GM23338 (cell line): ENCODE data around the gene MOSPD2. TPM values are rescaled to one million over a fixed set of nuclear protein-coding genes. Genes with fewer than 3 reads are reported as not detected.

Experiments
- ATAC-seq: fragments of 200-7000 bp; cut with Tn5 transposase; 3 replicates; pipeline ENCODE4 v1.9.1; 2020
- DNase-seq: peaks from one replicate; pipeline ENCODE4 v3.0.0-alpha.2; 2015; ENCODE audit warnings: low spot score
- H2AFZ ChIP-seq: fragments of 200-600 bp; sonication (generic); 2 replicates; pipeline ENCODE4 v1.8.0; 2016; ENCODE audit warnings: antibody characterized with exemption, mild to moderate bottlenecking, moderate library complexity
- H3F3A ChIP-seq: fragments of 200-600 bp; sonication (generic); replicated peaks from 2 replicates; pipeline ENCODE4 v1.8.0; 2017; ENCODE audit warnings: antibody characterized with exemption, mixed run types, low read depth
- H3K27ac ChIP-seq: fragments of 200-600 bp; sonication (generic); 2 replicates; pipeline ENCODE4 v1.6.1; 2016; ENCODE audit warnings: low read depth
- H3K27me3 ChIP-seq: fragments of 200-600 bp; sonication (generic); 2 replicates; pipeline ENCODE4 v1.8.0; 2016; ENCODE audit warnings: mild to moderate bottlenecking, mixed run types, moderate library complexity; ENCODE audit not compliant: insufficient read depth
- H3K36me3 ChIP-seq: fragments of 200-600 bp; sonication (generic); 2 replicates; pipeline ENCODE4 v1.8.0; 2016; ENCODE audit warnings: mild to moderate bottlenecking; ENCODE audit not compliant: insufficient read depth
- H3K4me1 ChIP-seq: fragments of 200-600 bp; sonication (generic); 2 replicates; pipeline ENCODE4 v1.8.0; 2016; ENCODE audit warnings: mild to moderate bottlenecking, moderate library complexity; ENCODE audit not compliant: insufficient read depth
- H3K4me2 ChIP-seq: fragments of 200-600 bp; sonication (generic); 2 replicates; pipeline ENCODE4 v1.7.1; 2017; ENCODE audit warnings: mixed run types
- H3K4me3 ChIP-seq: fragments of 200-600 bp; sonication (generic); 2 replicates; pipeline ENCODE4 v1.6.1; 2016; ENCODE audit warnings: mixed run types
- H3K79me2 ChIP-seq: fragments of 200-600 bp; sonication (generic); replicated peaks from 2 replicates; pipeline ENCODE4 v1.8.0; 2017; ENCODE audit warnings: mild to moderate bottlenecking; ENCODE audit not compliant: insufficient read depth
- H3K9me2 ChIP-seq: fragments of 200-600 bp; sonication (generic); 2 replicates; pipeline ENCODE4 v1.8.0; 2017; ENCODE audit not compliant: insufficient read depth
- H4K20me1 ChIP-seq: fragments of 200-600 bp; sonication (generic); replicated peaks from 2 replicates; pipeline ENCODE4 v1.8.0; 2017; ENCODE audit warnings: mild to moderate bottlenecking; ENCODE audit not compliant: insufficient read depth
- H3K27ac Mint-ChIP-seq: 2 replicates; pipeline ENCODE4 v1.8.0; 2020; ENCODE audit warnings: inconsistent platforms, mild to moderate bottlenecking, moderate library complexity, mixed read lengths
- H3K27me3 Mint-ChIP-seq: 3 replicates; pipeline ENCODE4 v1.8.0; 2022; ENCODE audit warnings: low read depth, mild to moderate bottlenecking, moderate library complexity, mixed read lengths, inconsistent platforms; ENCODE audit not compliant: insufficient read depth, poor library complexity
- H3K36me3 Mint-ChIP-seq: 3 replicates; pipeline ENCODE4 v1.8.0; 2021; ENCODE audit warnings: low read depth, mild to moderate bottlenecking, inconsistent platforms, moderate library complexity, mixed read lengths
- H3K4me1 Mint-ChIP-seq: 3 replicates; pipeline ENCODE4 v1.8.0; 2020; ENCODE audit warnings: mild to moderate bottlenecking, inconsistent platforms, mixed read lengths
- H3K4me3 Mint-ChIP-seq: 3 replicates; pipeline ENCODE4 v1.8.0; 2021; ENCODE audit warnings: moderate library complexity, mild to moderate bottlenecking, inconsistent platforms, mixed read lengths
- H3K9me3 Mint-ChIP-seq: 3 replicates; pipeline ENCODE4 v1.8.0; 2020; ENCODE audit warnings: moderate library complexity, mild to moderate bottlenecking, inconsistent platforms, mixed read lengths
- EZH2phosphoT487 ChIP-seq: fragments of 200-600 bp; sonication (generic); IDR thresholded peaks from one replicate; pipeline ENCODE4 v1.8.1; 2018; ENCODE audit warnings: antibody characterized with exemption; ENCODE audit not compliant: unreplicated experiment
- JUNB ChIP-seq: IDR thresholded peaks from one replicate; pipeline ENCODE4 v1.6.1; 2016; ENCODE audit warnings: antibody characterized with exemption; ENCODE audit not compliant: unreplicated experiment
- NANOG ChIP-seq: IDR thresholded peaks from 2 replicates; pipeline ENCODE4 v1.6.1; 2016; ENCODE audit warnings: antibody characterized with exemption, borderline replicate concordance
- POLR2AphosphoS5 ChIP-seq: IDR thresholded peaks from 2 replicates; pipeline ENCODE4 v1.6.1; 2016; ENCODE audit warnings: antibody characterized with exemption, low read depth
- polyA plus RNA-seq: library from polyadenylated mRNA; unstranded; fragments of >200 nt; fragmentation: Nextera tagmentation; extraction: Ambion mirVana; gene quantifications from 2 replicates; pipeline ENCODE4 v1.2.1, GENCODE V29; 2016
- total RNA-seq: library from RNA; depleted of rRNA; stranded (reverse); fragments of >200 nt; shearing (Covaris generic); gene quantifications from 2 replicates; pipeline ENCODE4 v1.2.3, GENCODE V29; 2014
- TF ChIP-seq, protein P1 (sequence below): fragments of 250-450 bp; sonication (Bioruptor Pico); IDR thresholded peaks from 2 replicates; pipeline ENCODE4 v1.5.0; 2020; ENCODE audit warnings: mild to moderate bottlenecking, moderate library complexity

The MOSPD2 gene
- total and polyA plus RNA-seq, 2 experiments from 2014 or later = 8.5 to 13.9 TPM

DNA sequence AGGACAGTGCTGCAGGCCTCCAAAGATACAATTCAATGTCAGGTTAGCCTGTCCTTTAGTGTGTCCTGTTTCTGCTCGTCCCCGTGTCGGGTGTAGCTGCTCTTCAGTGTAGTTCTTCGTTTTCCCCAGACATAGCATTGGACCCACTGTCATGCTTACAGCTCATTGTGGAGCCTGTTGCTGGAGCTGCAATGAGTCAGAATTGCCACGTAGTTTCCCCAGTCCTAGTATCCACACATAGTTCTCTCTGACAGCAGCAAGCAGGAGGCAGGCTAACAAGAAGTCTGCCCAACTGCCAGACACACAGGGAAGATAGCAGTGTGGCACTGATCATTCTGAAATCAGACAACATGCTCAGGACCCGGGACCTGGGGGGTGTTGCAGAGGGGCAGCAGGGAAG lies 49.2 kb downstream of the MOSPD2 start:
- Mint-ChIP-seq H3K4me1 (0 out of 3 replicates have a peak, but pooled peaks cover 2% of the 10 kb centered on the region), H3K4me3 (no peak overlapping the region), H3K36me3 (peaks cover 8% of the 10 kb centered on the region), H3K27ac (no peak overlapping the region), H3K27me3 (no peaks in the 10 kb centered on the region), H3K9me3 (no peaks in the 10 kb centered on the region)
- Histone ChIP-seq H3K4me2 (no peak overlapping the region), H3K4me3 (no peak overlapping the region), H3F3A (no peaks in the 10 kb centered on the region), H4K20me1 (no peaks in the 10 kb centered on the region), H3K27me3 (no peaks in the 10 kb centered on the region), H3K4me1 (no peaks in the 10 kb centered on the region), H3K27ac (no peak overlapping the region), H3K79me2 (no peaks in the 10 kb centered on the region), H3K9me2 (no peaks in the 10 kb centered on the region), H3K36me3 (no peaks in the 10 kb centered on the region), H2AFZ (no peak overlapping the region)
- TF ChIP-seq, protein P1, sequence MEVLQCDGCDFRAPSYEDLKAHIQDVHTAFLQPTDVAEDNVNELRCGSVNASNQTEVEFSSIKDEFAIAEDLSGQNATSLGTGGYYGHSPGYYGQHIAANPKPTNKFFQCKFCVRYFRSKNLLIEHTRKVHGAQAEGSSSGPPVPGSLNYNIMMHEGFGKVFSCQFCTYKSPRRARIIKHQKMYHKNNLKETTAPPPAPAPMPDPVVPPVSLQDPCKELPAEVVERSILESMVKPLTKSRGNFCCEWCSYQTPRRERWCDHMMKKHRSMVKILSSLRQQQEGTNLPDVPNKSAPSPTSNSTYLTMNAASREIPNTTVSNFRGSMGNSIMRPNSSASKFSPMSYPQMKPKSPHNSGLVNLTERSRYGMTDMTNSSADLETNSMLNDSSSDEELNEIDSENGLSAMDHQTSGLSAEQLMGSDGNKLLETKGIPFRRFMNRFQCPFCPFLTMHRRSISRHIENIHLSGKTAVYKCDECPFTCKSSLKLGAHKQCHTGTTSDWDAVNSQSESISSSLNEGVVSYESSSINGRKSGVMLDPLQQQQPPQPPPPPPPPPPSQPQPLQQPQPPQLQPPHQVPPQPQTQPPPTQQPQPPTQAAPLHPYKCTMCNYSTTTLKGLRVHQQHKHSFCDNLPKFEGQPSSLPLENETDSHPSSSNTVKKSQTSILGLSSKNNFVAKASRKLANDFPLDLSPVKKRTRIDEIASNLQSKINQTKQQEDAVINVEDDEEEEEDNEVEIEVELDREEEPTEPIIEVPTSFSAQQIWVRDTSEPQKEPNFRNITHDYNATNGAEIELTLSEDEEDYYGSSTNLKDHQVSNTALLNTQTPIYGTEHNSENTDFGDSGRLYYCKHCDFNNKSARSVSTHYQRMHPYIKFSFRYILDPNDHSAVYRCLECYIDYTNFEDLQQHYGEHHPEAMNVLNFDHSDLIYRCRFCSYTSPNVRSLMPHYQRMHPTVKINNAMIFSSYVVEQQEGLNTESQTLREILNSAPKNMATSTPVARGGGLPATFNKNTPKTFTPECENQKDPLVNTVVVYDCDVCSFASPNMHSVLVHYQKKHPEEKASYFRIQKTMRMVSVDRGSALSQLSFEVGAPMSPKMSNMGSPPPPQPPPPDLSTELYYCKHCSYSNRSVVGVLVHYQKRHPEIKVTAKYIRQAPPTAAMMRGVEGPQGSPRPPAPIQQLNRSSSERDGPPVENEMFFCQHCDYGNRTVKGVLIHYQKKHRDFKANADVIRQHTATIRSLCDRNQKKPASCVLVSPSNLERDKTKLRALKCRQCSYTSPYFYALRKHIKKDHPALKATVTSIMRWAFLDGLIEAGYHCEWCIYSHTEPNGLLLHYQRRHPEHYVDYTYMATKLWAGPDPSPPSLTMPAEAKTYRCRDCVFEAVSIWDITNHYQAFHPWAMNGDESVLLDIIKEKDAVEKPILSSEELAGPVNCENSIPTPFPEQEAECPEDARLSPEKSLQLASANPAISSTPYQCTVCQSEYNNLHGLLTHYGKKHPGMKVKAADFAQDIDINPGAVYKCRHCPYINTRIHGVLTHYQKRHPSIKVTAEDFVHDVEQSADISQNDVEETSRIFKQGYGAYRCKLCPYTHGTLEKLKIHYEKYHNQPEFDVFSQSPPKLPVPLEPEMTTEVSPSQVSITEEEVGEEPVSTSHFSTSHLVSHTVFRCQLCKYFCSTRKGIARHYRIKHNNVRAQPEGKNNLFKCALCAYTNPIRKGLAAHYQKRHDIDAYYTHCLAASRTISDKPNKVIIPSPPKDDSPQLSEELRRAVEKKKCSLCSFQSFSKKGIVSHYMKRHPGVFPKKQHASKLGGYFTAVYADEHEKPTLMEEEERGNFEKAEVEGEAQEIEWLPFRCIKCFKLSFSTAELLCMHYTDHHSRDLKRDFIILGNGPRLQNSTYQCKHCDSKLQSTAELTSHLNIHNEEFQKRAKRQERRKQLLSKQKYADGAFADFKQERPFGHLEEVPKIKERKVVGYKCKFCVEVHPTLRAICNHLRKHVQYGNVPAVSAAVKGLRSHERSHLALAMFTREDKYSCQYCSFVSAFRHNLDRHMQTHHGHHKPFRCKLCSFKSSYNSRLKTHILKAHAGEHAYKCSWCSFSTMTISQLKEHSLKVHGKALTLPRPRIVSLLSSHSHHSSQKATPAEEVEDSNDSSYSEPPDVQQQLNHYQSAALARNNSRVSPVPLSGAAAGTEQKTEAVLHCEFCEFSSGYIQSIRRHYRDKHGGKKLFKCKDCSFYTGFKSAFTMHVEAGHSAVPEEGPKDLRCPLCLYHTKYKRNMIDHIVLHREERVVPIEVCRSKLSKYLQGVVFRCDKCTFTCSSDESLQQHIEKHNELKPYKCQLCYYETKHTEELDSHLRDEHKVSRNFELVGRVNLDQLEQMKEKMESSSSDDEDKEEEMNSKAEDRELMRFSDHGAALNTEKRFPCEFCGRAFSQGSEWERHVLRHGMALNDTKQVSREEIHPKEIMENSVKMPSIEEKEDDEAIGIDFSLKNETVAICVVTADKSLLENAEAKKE (CRISPR knock-in tag) = no peak
- no peak for TF ChIP-seq JUNB
- TF ChIP-seq NANOG = no peak
- ATAC-seq = no peak
- no peak for DNase-seq

DNA sequence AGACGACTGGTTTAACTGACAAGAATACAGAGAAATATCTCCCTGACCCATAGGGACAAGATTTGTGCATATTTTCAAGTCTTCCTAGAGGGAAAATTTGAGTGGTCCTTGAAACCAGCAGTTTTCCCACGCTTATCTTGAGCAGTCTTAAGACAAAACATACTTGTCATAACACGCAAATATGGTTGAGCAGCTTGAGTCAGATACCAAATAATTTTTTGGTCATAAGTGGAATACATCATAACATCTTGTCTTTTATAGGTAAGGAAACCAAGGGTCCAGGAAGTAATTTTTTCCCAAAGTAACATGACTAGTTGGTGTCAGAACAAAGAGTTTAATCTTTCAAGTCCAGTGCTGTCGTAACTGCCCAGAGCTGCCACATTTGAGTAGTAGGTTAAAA lies 50.5 kb downstream of the MOSPD2 start:
- H3K4me3 ChIP-seq = no peak overlapping the region
- H3K4me3 Mint-ChIP-seq = no peak overlapping the region
- H3K27me3 ChIP-seq = no peaks in the 10 kb centered on the region
- no peak for DNase-seq
- H2AFZ ChIP-seq = no peak overlapping the region
- H3K36me3 Mint-ChIP-seq = peaks cover 6% of the 10 kb centered on the region; the same call in 2 of the 3 replicates
- no peak for ATAC-seq
- no peaks in the 10 kb centered on the region for H3F3A ChIP-seq
- H3K4me2 ChIP-seq = no peak overlapping the region
- H3K27ac Mint-ChIP-seq = no peak overlapping the region
- no peaks in the 10 kb centered on the region for H3K9me3 Mint-ChIP-seq
- H3K4me1 ChIP-seq = no peaks in the 10 kb centered on the region
- 0 out of 3 replicates have a peak, but pooled peaks cover 2% of the 10 kb centered on the region for H3K4me1 Mint-ChIP-seq
- no peaks in the 10 kb centered on the region for H3K36me3 ChIP-seq
- no peak overlapping the region for H3K27ac ChIP-seq
- H3K9me2 ChIP-seq = no peaks in the 10 kb centered on the region
- H3K79me2 ChIP-seq = no peaks in the 10 kb centered on the region
- no peaks in the 10 kb centered on the region for H4K20me1 ChIP-seq
- H3K27me3 Mint-ChIP-seq = no peaks in the 10 kb centered on the region
- TF ChIP-seq EZH2phosphoT487 (no peak), POLR2AphosphoS5 (no peak)
- TF ChIP-seq, protein P1 (CRISPR knock-in tag) = no peak
